DOHH2 (cell line): ENCODE data around the gene CT83.

Experiments used
- H3F3A ChIP-seq: fragments of 200-600 bp; sonication (generic), shearing (Covaris generic); 2 replicates; pipeline ENCODE4 v1.6.0; 2016; ENCODE audit warnings: antibody characterized with exemption, mild to moderate bottlenecking; ENCODE audit not compliant: control insufficient read depth, insufficient read depth
- H3K27ac ChIP-seq: fragments of 200-600 bp; sonication (generic); 2 replicates; pipeline ENCODE4 v1.5.1; 2014; ENCODE audit warnings: low read depth, mild to moderate bottlenecking, low read length, moderate library complexity
- H3K27me3 ChIP-seq: fragments of 200-600 bp; sonication (generic); 2 replicates; pipeline ENCODE4 v1.6.1; 2014; ENCODE audit warnings: mild to moderate bottlenecking, low read length, mixed read lengths; ENCODE audit not compliant: control insufficient read depth
- H3K36me3 ChIP-seq: fragments of 200-600 bp; sonication (generic); 2 replicates; pipeline ENCODE4 v1.6.1; 2014; ENCODE audit warnings: mild to moderate bottlenecking, low read length, moderate library complexity, mixed read lengths; ENCODE audit not compliant: control insufficient read depth
- H3K4me1 ChIP-seq: fragments of 200-600 bp; sonication (generic); 2 replicates; pipeline ENCODE4 v1.6.1; 2014; ENCODE audit warnings: mild to moderate bottlenecking, low read length, mixed read lengths; ENCODE audit not compliant: control insufficient read depth
- H3K4me2 ChIP-seq: fragments of 200-600 bp; sonication (generic); 2 replicates; pipeline ENCODE4 v1.6.0; 2014; ENCODE audit warnings: mild to moderate bottlenecking, low read length, moderate library complexity
- H3K4me3 ChIP-seq: fragments of 200-600 bp; sonication (generic); 2 replicates; pipeline ENCODE4 v1.5.1; 2014; ENCODE audit warnings: mild to moderate bottlenecking, low read length, mixed read lengths
- H3K79me2 ChIP-seq: fragments of 200-600 bp; sonication (generic); 2 replicates; pipeline ENCODE4 v1.6.1; 2014; ENCODE audit warnings: mild to moderate bottlenecking, low read length, mixed read lengths; ENCODE audit not compliant: control insufficient read depth
- H3K9me2 ChIP-seq: fragments of 200-600 bp; sonication (generic); replicated peaks from 2 replicates; pipeline ENCODE4 v1.6.1; 2014; ENCODE audit warnings: mild to moderate bottlenecking, low read length, mixed read lengths; ENCODE audit not compliant: control insufficient read depth
- H3K9me3 ChIP-seq: fragments of 200-600 bp; sonication (generic); 2 replicates; pipeline ENCODE4 v1.6.1; 2014; ENCODE audit warnings: antibody characterized with exemption, low read length, mixed read lengths; ENCODE audit not compliant: control insufficient read depth, insufficient read depth
- H4K20me1 ChIP-seq: fragments of 200-600 bp; sonication (generic); 2 replicates; pipeline ENCODE4 v1.6.0; 2014; ENCODE audit warnings: low read depth, mild to moderate bottlenecking, antibody characterized with exemption, low read length, moderate library complexity; ENCODE audit not compliant: control insufficient read depth, insufficient read depth
- EZH2phosphoT487 ChIP-seq: fragments of 200-600 bp; sonication (generic); IDR thresholded peaks from 2 replicates; pipeline ENCODE4 v1.6.1; 2017; ENCODE audit warnings: borderline replicate concordance, mild to moderate bottlenecking, antibody characterized with exemption, low read length, moderate library complexity, mixed read lengths
- TF ChIP-seq, protein P1 (sequence below): fragments of 200-600 bp; sonication (generic); IDR thresholded peaks from one replicate; pipeline ENCODE4 v1.5.1; 2014; ENCODE audit warnings: antibody characterized with exemption, mild to moderate bottlenecking, low read depth, low read length; ENCODE audit not compliant: poor library complexity, severe bottlenecking

The CT83 gene

DNA sequence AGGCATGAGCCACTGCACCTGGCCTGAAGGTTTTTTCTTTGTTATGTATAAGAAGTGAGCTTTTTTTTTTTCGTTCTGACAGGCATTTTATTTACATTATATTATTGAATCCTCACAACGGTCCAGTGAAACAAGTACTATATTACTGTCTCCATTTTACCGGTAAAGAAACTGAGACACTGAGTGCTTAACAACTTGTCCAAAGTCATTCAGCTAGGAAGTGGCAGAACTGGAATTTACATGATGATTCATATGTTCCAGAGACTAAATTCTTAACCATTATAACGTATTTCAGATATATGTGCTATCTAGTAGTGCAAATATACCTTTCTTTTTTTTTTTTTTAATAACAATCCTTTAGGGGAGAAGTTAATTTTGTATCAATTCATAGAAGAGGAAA lies 44.8 kb downstream of the CT83 start:
- H3K27me3 ChIP-seq = no peaks in the 10 kb centered on the region
- H3K79me2 ChIP-seq = no peaks in the 10 kb centered on the region
- H3K27ac ChIP-seq = no peak overlapping the region
- H3K4me2 ChIP-seq = no peak overlapping the region
- H3K9me3 ChIP-seq = no peaks in the 10 kb centered on the region
- no peaks in the 10 kb centered on the region for H4K20me1 ChIP-seq
- no peaks in the 10 kb centered on the region for H3K36me3 ChIP-seq
- no peak overlapping the region for H3K4me3 ChIP-seq
- no peak for TF ChIP-seq EZH2phosphoT487
- TF ChIP-seq, protein P1, sequence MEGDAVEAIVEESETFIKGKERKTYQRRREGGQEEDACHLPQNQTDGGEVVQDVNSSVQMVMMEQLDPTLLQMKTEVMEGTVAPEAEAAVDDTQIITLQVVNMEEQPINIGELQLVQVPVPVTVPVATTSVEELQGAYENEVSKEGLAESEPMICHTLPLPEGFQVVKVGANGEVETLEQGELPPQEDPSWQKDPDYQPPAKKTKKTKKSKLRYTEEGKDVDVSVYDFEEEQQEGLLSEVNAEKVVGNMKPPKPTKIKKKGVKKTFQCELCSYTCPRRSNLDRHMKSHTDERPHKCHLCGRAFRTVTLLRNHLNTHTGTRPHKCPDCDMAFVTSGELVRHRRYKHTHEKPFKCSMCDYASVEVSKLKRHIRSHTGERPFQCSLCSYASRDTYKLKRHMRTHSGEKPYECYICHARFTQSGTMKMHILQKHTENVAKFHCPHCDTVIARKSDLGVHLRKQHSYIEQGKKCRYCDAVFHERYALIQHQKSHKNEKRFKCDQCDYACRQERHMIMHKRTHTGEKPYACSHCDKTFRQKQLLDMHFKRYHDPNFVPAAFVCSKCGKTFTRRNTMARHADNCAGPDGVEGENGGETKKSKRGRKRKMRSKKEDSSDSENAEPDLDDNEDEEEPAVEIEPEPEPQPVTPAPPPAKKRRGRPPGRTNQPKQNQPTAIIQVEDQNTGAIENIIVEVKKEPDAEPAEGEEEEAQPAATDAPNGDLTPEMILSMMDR = no peak
- H3F3A ChIP-seq = no peaks in the 10 kb centered on the region
- no peaks in the 10 kb centered on the region for H3K9me2 ChIP-seq
- no peaks in the 10 kb centered on the region for H3K4me1 ChIP-seq

DNA sequence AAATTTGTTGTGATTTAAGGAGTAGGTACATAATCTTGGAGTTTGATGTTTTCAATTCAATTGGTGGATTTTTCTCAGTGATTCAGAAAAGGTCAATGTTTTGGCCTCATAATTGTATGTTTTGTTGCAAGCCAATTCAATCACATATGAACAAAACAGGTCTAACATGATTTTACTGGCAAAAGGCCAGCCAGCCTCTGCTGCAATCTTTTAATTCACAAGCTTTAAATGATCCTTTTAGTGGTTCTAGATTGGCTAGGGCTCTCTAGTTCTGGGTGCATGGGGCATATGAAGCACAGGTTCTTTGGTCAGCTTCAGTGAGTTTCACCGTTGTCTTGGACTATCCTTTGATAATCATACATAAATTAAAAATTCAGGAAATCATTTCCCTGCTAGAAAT lies 45.6 kb downstream of the CT83 start:
- Histone ChIP-seq H3F3A (no peaks in the 10 kb centered on the region), H3K9me3 (no peaks in the 10 kb centered on the region), H3K4me1 (no peaks in the 10 kb centered on the region), H3K9me2 (no peaks in the 10 kb centered on the region), H4K20me1 (no peaks in the 10 kb centered on the region), H3K79me2 (no peaks in the 10 kb centered on the region), H3K27me3 (no peaks in the 10 kb centered on the region), H3K4me3 (no peak overlapping the region), H3K36me3 (no peaks in the 10 kb centered on the region), H3K27ac (no peak overlapping the region), H3K4me2 (no peak overlapping the region)
- TF ChIP-seq EZH2phosphoT487 = no peak
- TF ChIP-seq, protein P1 = no peak

DNA sequence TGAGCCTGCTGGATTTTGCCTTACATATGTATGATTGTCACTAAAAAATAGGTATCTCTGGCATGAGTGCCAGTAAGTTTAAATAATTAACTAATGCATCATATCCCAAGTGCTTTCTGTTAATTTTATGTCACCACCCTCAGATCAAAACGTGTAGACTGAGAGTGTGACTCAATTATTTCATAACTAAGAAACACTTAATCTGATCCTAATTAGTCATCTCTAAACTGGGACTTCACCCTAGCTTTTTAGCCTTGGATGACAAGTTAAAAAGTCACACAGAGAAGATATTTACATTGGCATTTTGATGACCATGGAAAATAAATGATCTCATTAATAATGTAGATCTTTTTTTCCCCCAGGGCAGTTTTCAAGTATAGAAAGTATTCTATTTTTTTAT lies 49.5 kb downstream of the CT83 start:
- H3K9me2 ChIP-seq = no peaks in the 10 kb centered on the region
- H3K27me3 ChIP-seq = no peaks in the 10 kb centered on the region
- H3K79me2 ChIP-seq = no peaks in the 10 kb centered on the region
- TF ChIP-seq, protein P1 = no peak
- no peak for TF ChIP-seq EZH2phosphoT487
- no peak overlapping the region for H3K4me3 ChIP-seq
- H3K9me3 ChIP-seq = no peaks in the 10 kb centered on the region
- H4K20me1 ChIP-seq = no peaks in the 10 kb centered on the region
- H3F3A ChIP-seq = no peaks in the 10 kb centered on the region
- H3K4me2 ChIP-seq = no peak overlapping the region
- H3K4me1 ChIP-seq = no peaks in the 10 kb centered on the region
- no peaks in the 10 kb centered on the region for H3K36me3 ChIP-seq
- no peak overlapping the region for H3K27ac ChIP-seq
